ENCODE measurements around the gene VPREB3. TPM values are rescaled to one million over a fixed set of nuclear protein-coding genes. Genes with fewer than 3 reads are reported as not detected.

The VPREB3 gene
- polyA plus RNA-seq, 3 donors = 0.88 to 1.0 (median 1.0) TPM

GRCh38 chr22:23783265-23784150 lies 29.3 kb upstream of the VPREB3 start:
- Mint-ChIP-seq H3K27me3 (ENCODE audit: low read depth in 3 of 3) (peaks cover 0 to 6% (median 1%) of the 10 kb centered on the region in 3 donors), H3K4me3 (no peak overlapping the region), H3K4me1 (peaks cover 13% of the 10 kb centered on the region), H3K27ac (no peak overlapping the region), H3K9me3 (no peaks in the 10 kb centered on the region), H3K36me3 (no peaks in the 10 kb centered on the region)
- Histone ChIP-seq H3K27me3 (ENCODE audit: control insufficient read depth in 2 of 2, insufficient read depth in 2 of 2, low read length in 2 of 2) (no peaks in the 10 kb centered on the region), H3K36me3 (replicated peaks in 1 of 2; ENCODE audit: control insufficient read depth in 1 of 2, insufficient read depth in 2 of 2, low read length in 2 of 2) (no peaks in the 10 kb centered on the region), H3K9me3 (replicated peaks in 1 of 2; ENCODE audit: control insufficient read depth in 1 of 2, insufficient read depth in 1 of 2, low read length in 2 of 2) (no peaks in the 10 kb centered on the region), H4K20me1 (ENCODE audit: insufficient read depth, low read length) (peaks cover 14% of the 10 kb centered on the region), H3K79me2 (ENCODE audit: insufficient read depth, low read length) (peaks cover 13% of the 10 kb centered on the region), H3K4me3 (replicated peaks in 1 of 3; ENCODE audit: low read depth in 2 of 3, low read length in 3 of 3) (no peak overlapping the region), H3K4me1 (ENCODE audit: control insufficient read depth in 1 of 2, insufficient read depth in 2 of 2, low read length in 2 of 2) (peaks cover 14 to 18% of the 10 kb centered on the region in 2 donors), H3K27ac (ENCODE audit: low read depth in 1 of 2, low read length in 2 of 2) (no peak overlapping the region), H3K4me2 (replicated peaks; ENCODE audit: extremely low read depth, low read length, poor library complexity, severe bottlenecking) (no peak overlapping the region), H2AFZ (ENCODE audit: insufficient read depth, low read depth, low read length, poor library complexity, severe bottlenecking) (no peak overlapping the region), H3K9ac (ENCODE audit: insufficient read depth, low read length, poor library complexity, severe bottlenecking) (no peak overlapping the region)
- WGBS (ENCODE audit: insufficient coverage) = 94% methylated on average over 10 of the region's 15 CpGs
- intact Hi-C loops (cut with micrococcal nuclease) = no loop called here
- no peak for TF ChIP-seq CTCF (IDR thresholded peaks at IDR 0.05)
- no peak for DNase-seq

GRCh38 chr22:23782703-23783102 lies 28.5 kb upstream of the VPREB3 start:
- no peak for TF ChIP-seq CTCF (IDR thresholded peaks at IDR 0.05)
- no peak overlapping the region for H3K9ac ChIP-seq (ENCODE audit: insufficient read depth, low read length, poor library complexity, severe bottlenecking)
- no peaks in the 10 kb centered on the region for H3K9me3 Mint-ChIP-seq
- H2AFZ ChIP-seq (ENCODE audit: insufficient read depth, low read depth, low read length, poor library complexity, severe bottlenecking) = no peak overlapping the region
- intact Hi-C loops (cut with micrococcal nuclease) = no loop called here
- peaks cover 9 to 10% of the 10 kb centered on the region in 2 donors for H3K4me1 ChIP-seq (ENCODE audit: control insufficient read depth in 1 of 2, insufficient read depth in 2 of 2, low read length in 2 of 2)
- H3K4me2 ChIP-seq (replicated peaks; ENCODE audit: extremely low read depth, low read length, poor library complexity, severe bottlenecking) = no peak overlapping the region
- no peak overlapping the region for H3K4me3 ChIP-seq (replicated peaks in 1 of 3; ENCODE audit: low read depth in 2 of 3, low read length in 3 of 3)
- no peak overlapping the region for H3K27ac Mint-ChIP-seq
- WGBS (ENCODE audit: insufficient coverage) = 80% methylated on average over 1 of the region's 1 CpG
- DNase-seq = no peak
- H3K27me3 Mint-ChIP-seq (ENCODE audit: low read depth in 3 of 3) = peaks cover 0 to 6% (median 1%) of the 10 kb centered on the region in 3 donors
- peaks cover 6% of the 10 kb centered on the region for H3K4me1 Mint-ChIP-seq
- no peaks in the 10 kb centered on the region for H3K36me3 ChIP-seq (replicated peaks in 1 of 2; ENCODE audit: control insufficient read depth in 1 of 2, insufficient read depth in 2 of 2, low read length in 2 of 2)
- H3K36me3 Mint-ChIP-seq = no peaks in the 10 kb centered on the region
- H3K79me2 ChIP-seq (ENCODE audit: insufficient read depth, low read length) = peaks cover 5% of the 10 kb centered on the region
- peaks cover 5% of the 10 kb centered on the region for H4K20me1 ChIP-seq (ENCODE audit: insufficient read depth, low read length)
- H3K27me3 ChIP-seq (ENCODE audit: control insufficient read depth in 2 of 2, insufficient read depth in 2 of 2, low read length in 2 of 2) = no peaks in the 10 kb centered on the region
- H3K4me3 Mint-ChIP-seq = no peak overlapping the region
- H3K27ac ChIP-seq (ENCODE audit: low read depth in 1 of 2, low read length in 2 of 2) = no peak overlapping the region
- H3K9me3 ChIP-seq (replicated peaks in 1 of 2; ENCODE audit: control insufficient read depth in 1 of 2, insufficient read depth in 1 of 2, low read length in 2 of 2) = no peaks in the 10 kb centered on the region

All from CD14-positive monocyte (primary cell).